Measurements from ENCODE around the gene CYTH4. TPM values are rescaled to one million over a fixed set of nuclear protein-coding genes. Genes with fewer than 3 reads are reported as not detected.

The CYTH4 gene
- total and polyA plus RNA-seq, 4 donors, result 1.9 to 9.9 (median 5.9) TPM

DNA sequence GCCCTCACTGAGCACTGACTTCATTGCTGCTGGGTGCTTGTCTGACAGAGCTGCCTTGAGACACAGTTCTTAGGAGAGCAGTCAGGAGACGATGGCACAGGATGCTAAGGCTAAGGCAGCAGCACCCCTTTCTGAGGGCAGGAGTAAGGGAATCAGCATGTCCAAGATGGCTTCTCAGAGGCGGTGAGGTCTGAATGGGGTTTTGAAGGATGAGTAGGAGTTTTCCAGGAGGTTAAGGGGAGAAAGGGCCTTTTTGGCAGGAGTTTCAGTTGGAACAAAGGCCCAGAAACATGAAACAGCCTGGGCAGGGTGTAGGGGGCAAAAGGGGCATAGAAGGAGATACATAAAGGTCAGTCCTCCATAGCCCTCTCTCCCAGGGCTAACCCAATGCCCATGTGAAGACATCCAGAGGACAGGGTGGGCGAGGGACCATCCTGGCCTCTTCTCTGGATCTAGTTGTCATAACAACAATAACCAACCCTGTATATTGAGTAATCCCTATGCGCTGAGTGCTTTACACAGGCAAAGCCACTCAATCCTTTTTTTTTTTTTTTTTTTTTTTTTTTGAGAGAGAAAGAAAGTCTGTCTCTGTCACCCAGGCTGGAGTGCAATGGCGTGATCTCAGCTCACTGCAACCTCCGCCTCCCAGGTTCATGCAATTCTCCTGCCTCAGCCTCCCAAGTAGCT is 19.0 kb downstream of the CYTH4 start:
- WGBS, result 91% methylated on average over 6 of the region's 6 CpGs
- H3K4me1 ChIP-seq (ENCODE audit: control insufficient read depth in 4 of 4, insufficient read depth in 4 of 4, low read length in 3 of 4), result no peaks in the 10 kb centered on the region
- no peak for TF ChIP-seq JUND (IDR thresholded peaks at IDR 0.05)
- no peak for TF ChIP-seq EGR1 (IDR thresholded peaks at IDR 0.05; ENCODE audit: low read depth in 2 of 2)
- no peak for TF ChIP-seq SP1 (IDR thresholded peaks at IDR 0.05)
- TF ChIP-seq, protein P1, sequence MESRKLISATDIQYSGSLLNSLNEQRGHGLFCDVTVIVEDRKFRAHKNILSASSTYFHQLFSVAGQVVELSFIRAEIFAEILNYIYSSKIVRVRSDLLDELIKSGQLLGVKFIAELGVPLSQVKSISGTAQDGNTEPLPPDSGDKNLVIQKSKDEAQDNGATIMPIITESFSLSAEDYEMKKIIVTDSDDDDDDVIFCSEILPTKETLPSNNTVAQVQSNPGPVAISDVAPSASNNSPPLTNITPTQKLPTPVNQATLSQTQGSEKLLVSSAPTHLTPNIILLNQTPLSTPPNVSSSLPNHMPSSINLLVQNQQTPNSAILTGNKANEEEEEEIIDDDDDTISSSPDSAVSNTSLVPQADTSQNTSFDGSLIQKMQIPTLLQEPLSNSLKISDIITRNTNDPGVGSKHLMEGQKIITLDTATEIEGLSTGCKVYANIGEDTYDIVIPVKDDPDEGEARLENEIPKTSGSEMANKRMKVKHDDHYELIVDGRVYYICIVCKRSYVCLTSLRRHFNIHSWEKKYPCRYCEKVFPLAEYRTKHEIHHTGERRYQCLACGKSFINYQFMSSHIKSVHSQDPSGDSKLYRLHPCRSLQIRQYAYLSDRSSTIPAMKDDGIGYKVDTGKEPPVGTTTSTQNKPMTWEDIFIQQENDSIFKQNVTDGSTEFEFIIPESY (IDR thresholded peaks at IDR 0.05), result no peak
- TF ChIP-seq, protein P2, sequence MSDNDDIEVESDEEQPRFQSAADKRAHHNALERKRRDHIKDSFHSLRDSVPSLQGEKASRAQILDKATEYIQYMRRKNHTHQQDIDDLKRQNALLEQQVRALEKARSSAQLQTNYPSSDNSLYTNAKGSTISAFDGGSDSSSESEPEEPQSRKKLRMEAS (IDR thresholded peaks at IDR 0.05), result no peak
- no peak for TF ChIP-seq TAF1 (conservative IDR thresholded peaks at IDR 0.05)
- TF ChIP-seq, protein P3, sequence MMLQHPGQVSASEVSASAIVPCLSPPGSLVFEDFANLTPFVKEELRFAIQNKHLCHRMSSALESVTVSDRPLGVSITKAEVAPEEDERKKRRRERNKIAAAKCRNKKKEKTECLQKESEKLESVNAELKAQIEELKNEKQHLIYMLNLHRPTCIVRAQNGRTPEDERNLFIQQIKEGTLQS (IDR thresholded peaks at IDR 0.05), result no peak
- TF ChIP-seq, protein P4, sequence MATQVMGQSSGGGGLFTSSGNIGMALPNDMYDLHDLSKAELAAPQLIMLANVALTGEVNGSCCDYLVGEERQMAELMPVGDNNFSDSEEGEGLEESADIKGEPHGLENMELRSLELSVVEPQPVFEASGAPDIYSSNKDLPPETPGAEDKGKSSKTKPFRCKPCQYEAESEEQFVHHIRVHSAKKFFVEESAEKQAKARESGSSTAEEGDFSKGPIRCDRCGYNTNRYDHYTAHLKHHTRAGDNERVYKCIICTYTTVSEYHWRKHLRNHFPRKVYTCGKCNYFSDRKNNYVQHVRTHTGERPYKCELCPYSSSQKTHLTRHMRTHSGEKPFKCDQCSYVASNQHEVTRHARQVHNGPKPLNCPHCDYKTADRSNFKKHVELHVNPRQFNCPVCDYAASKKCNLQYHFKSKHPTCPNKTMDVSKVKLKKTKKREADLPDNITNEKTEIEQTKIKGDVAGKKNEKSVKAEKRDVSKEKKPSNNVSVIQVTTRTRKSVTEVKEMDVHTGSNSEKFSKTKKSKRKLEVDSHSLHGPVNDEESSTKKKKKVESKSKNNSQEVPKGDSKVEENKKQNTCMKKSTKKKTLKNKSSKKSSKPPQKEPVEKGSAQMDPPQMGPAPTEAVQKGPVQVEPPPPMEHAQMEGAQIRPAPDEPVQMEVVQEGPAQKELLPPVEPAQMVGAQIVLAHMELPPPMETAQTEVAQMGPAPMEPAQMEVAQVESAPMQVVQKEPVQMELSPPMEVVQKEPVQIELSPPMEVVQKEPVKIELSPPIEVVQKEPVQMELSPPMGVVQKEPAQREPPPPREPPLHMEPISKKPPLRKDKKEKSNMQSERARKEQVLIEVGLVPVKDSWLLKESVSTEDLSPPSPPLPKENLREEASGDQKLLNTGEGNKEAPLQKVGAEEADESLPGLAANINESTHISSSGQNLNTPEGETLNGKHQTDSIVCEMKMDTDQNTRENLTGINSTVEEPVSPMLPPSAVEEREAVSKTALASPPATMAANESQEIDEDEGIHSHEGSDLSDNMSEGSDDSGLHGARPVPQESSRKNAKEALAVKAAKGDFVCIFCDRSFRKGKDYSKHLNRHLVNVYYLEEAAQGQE (IDR thresholded peaks at IDR 0.05), result no peak
- no peak for TF ChIP-seq RXRA (IDR thresholded peaks at IDR 0.05)
- TF ChIP-seq HNF4G (IDR thresholded peaks at IDR 0.05), result no peak
- no peak for TF ChIP-seq NR2F2 (IDR thresholded peaks at IDR 0.05)
- no peak for TF ChIP-seq FOXA1 (IDR thresholded peaks at IDR 0.05)
- no peak for TF ChIP-seq GABPA (IDR thresholded peaks at IDR 0.05 in 1 of 2, conservative IDR thresholded peaks at IDR 0.05 in 1 of 2)
- no peak for DNase-seq (ENCODE audit: low spot score)
- H3K27ac ChIP-seq (ENCODE audit: low read depth in 1 of 2, low read length in 2 of 2), result no peak overlapping the region
- H3K9me3 ChIP-seq (ENCODE audit: control insufficient read depth in 4 of 4, low read length in 3 of 4), result no peaks in the 10 kb centered on the region
- no peaks in the 10 kb centered on the region for H3K36me3 ChIP-seq (ENCODE audit: control insufficient read depth in 4 of 4, insufficient read depth in 3 of 4, low read depth in 1 of 4, low read length in 3 of 4)
- no peak overlapping the region for H3K4me3 ChIP-seq (ENCODE audit: low read depth in 1 of 3, low read length in 3 of 3)
- no peaks in the 10 kb centered on the region for H3K27me3 ChIP-seq (ENCODE audit: control insufficient read depth in 4 of 4, insufficient read depth in 4 of 4, low read length in 3 of 4)
- H3K9ac ChIP-seq (ENCODE audit: low read depth in 1 of 2, low read length in 2 of 2), result no peak overlapping the region

DNA sequence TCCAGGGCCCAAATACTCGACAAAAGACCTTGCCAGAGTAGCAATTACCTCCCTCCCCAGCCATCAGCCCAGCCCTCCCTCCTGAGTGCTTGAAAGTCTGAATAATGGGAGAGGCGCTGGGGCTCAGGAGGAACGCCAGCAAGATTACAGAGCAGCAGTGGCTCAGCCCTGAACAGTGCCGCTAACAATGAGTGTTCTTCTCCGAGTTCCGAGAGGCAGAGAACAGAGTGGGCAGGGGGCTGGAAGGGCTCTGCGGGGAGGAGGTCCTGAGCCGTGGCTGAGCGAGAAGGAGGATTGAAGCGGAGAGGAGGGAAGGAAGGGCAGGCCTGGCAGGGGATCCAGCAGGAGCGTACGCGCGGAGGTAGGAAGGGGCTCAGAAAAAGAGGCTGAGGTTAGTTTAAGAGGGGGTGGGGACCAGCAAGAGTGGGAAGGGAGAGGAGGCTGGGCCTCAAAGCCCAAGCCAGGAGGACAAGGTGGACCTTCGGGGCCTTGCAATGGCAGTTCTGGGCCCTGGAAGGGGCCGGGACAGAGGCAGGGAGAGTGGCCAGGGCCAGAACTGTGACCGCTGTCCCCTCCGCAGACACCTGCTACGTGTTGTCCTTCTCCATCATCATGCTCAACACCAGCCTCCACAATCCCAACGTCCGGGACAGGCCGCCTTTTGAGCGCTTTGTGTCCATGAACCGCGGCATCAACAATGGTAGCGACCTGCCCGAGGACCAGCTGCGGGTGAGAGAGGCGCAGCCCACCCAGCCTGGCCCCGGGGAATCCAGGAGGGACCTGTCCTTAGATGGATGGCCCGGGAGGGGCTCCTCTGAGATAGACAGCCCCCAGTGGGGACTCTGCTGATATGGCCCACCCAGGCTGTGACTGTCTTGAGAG is 20.6 kb downstream of the CYTH4 start:
- TF ChIP-seq RAD21 (IDR thresholded peaks at IDR 0.05), result no peak
- no peak for TF ChIP-seq HNF4A (conservative IDR thresholded peaks at IDR 0.05)
- no peak for TF ChIP-seq YY1 (IDR thresholded peaks at IDR 0.05)
- TF ChIP-seq JUND (IDR thresholded peaks at IDR 0.05), result no peak
- TF ChIP-seq GABPA (IDR thresholded peaks at IDR 0.05 in 1 of 2, conservative IDR thresholded peaks at IDR 0.05 in 1 of 2), result no peak
- TF ChIP-seq, protein P5, sequence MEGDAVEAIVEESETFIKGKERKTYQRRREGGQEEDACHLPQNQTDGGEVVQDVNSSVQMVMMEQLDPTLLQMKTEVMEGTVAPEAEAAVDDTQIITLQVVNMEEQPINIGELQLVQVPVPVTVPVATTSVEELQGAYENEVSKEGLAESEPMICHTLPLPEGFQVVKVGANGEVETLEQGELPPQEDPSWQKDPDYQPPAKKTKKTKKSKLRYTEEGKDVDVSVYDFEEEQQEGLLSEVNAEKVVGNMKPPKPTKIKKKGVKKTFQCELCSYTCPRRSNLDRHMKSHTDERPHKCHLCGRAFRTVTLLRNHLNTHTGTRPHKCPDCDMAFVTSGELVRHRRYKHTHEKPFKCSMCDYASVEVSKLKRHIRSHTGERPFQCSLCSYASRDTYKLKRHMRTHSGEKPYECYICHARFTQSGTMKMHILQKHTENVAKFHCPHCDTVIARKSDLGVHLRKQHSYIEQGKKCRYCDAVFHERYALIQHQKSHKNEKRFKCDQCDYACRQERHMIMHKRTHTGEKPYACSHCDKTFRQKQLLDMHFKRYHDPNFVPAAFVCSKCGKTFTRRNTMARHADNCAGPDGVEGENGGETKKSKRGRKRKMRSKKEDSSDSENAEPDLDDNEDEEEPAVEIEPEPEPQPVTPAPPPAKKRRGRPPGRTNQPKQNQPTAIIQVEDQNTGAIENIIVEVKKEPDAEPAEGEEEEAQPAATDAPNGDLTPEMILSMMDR (IDR thresholded peaks at IDR 0.05; ENCODE audit: low read depth, low read length, missing input control), result no peak
- TF ChIP-seq RXRA (IDR thresholded peaks at IDR 0.05), result no peak
- TF ChIP-seq TAF1 (conservative IDR thresholded peaks at IDR 0.05), result no peak
- Histone ChIP-seq H3K4me3 (ENCODE audit: low read depth in 1 of 3, low read length in 3 of 3) (no peak overlapping the region), H3K9ac (ENCODE audit: low read depth in 1 of 2, low read length in 2 of 2) (no peak overlapping the region), H3K4me1 (ENCODE audit: control insufficient read depth in 4 of 4, insufficient read depth in 4 of 4, low read length in 3 of 4) (peaks cover 0 to 9% (median 5%) of the 10 kb centered on the region in 4 donors), H3K36me3 (ENCODE audit: control insufficient read depth in 4 of 4, insufficient read depth in 3 of 4, low read depth in 1 of 4, low read length in 3 of 4) (no peaks in the 10 kb centered on the region), H3K27me3 (ENCODE audit: control insufficient read depth in 4 of 4, insufficient read depth in 4 of 4, low read length in 3 of 4) (no peaks in the 10 kb centered on the region), H3K27ac (ENCODE audit: low read depth in 1 of 2, low read length in 2 of 2) (no peak overlapping the region), H3K9me3 (ENCODE audit: control insufficient read depth in 4 of 4, low read length in 3 of 4) (no peaks in the 10 kb centered on the region)
- 91% methylated on average over 31 of the region's 31 CpGs for WGBS
- DNase-seq (ENCODE audit: low spot score), result no peak
